Heart left ventricle (tissue), 16 donors: ENCODE measurements around the gene PALLD. TPM values are rescaled to one million over a fixed set of nuclear protein-coding genes. Genes with fewer than 3 reads are reported as not detected.

Experiments used
- ATAC-seq, 4 donors: fragments of 200-7000 bp; cut with Tn5 transposase; one replicate each; pipeline ENCODE4 v1.9.1; 2020 to 2022; ENCODE audit warnings: moderate library complexity in 4 of 4, mild to moderate bottlenecking in 3 of 4, moderate number of reproducible peaks in 1 of 4
- DNase-seq, 5 donors: peaks; one replicate each; pipeline ENCODE4 v3.0.0-alpha.2; 2020
- H3K27ac ChIP-seq, 12 donors: fragments of 200-600 bp; sonication (generic) in 4 of 12; one replicate each; pipeline versions ENCODE4 v1.5.0 to v1.8.0; 2016 to 2022; ENCODE audit warnings: mild to moderate bottlenecking in 2 of 12
- H3K27me3 ChIP-seq, 9 donors: fragments of 200-600 bp; sonication (generic) in 2 of 9; one replicate each; pipeline versions ENCODE4 v1.5.1 to v1.8.0; 2016 to 2022; ENCODE audit warnings: mild to moderate bottlenecking in 3 of 9
- H3K36me3 ChIP-seq, 9 donors: fragments of 200-600 bp; sonication (generic) in 2 of 9; one replicate each; pipeline versions ENCODE4 v1.5.0 to v1.8.0; 2018 to 2022; ENCODE audit warnings: mild to moderate bottlenecking in 2 of 9
- H3K4me1 ChIP-seq, 12 donors: fragments of 200-600 bp; sonication (generic) in 4 of 12; one replicate each; pipeline versions ENCODE4 v1.5.0 to v1.8.0; 2016 to 2022; ENCODE audit warnings: mild to moderate bottlenecking in 3 of 12
- H3K4me3 ChIP-seq, 12 donors: fragments of 200-600 bp; sonication (generic) in 4 of 12; one replicate each; pipeline versions ENCODE4 v1.5.0 to v1.8.0; 2017 to 2022; ENCODE audit warnings: mild to moderate bottlenecking in 9 of 12, moderate library complexity in 4 of 12
- H3K9me3 ChIP-seq, 12 donors: fragments of 200-600 bp; sonication (generic) in 4 of 12; one replicate each; pipeline versions ENCODE4 v1.5.0 to v1.8.0; 2016 to 2022; ENCODE audit warnings: mild to moderate bottlenecking in 1 of 12
- CTCF ChIP-seq, 12 donors: fragments of 200-600 bp; sonication (generic) in 4 of 12; IDR thresholded peaks; one replicate each; pipeline versions ENCODE4 v1.5.0 to v1.8.0; 2018 to 2022; ENCODE audit warnings: antibody characterized with exemption in 12 of 12, mild to moderate bottlenecking in 5 of 12
- POLR2A ChIP-seq, 2 donors: fragments of 450-650 bp; IDR thresholded peaks; one replicate each; pipeline ENCODE4 v1.6.1; 2017; ENCODE audit warnings: antibody characterized with exemption in 2 of 2, mild to moderate bottlenecking in 2 of 2, moderate library complexity in 2 of 2
- WGBS, 4 donors: extraction: QIAGEN DNeasy Blood & Tissue Kit in 2 of 4; methylation state at CpG; one replicate each; pipeline versions ENCODE4 v1.1.5 to v1.1.7; 2013 to 2018; 5-methylcytosine and 5-hydroxymethylcytosine counted together
- intact Hi-C, 10 donors: fragments of 100-400 bp; cut with DNase I; formaldehyde crosslinking; loops; one replicate each; pipeline versions ENCODE4 v1.11.1 to v1.14.2; 2022
- polyA plus RNA-seq, 2 donors: library from polyadenylated mRNA; stranded (reverse); fragments of 200-250 nt; gene quantifications; one replicate each; pipeline ENCODE4 v1.2.3, GENCODE V29; 2013
- total RNA-seq, 9 donors: library from RNA; depleted of rRNA in 2 of 9; stranded (reverse); fragments of >200 nt in 2 of 9; fragmentation: NEBNext Ultra II Directional in 3 of 9; extraction: Animal tissue kit (Norgen Biotek cat#: 25700) in 3 of 9; gene quantifications; one replicate each; pipeline versions ENCODE4 v1.1.0 to v1.2.4, GENCODE V29; 2016 to 2023
- donor health status: ischemic (EF 13 %, LVEDD 7.1; RV severe dilation, severe dysfunction).
- donor health status: healthy with polysubstance abuse.
- donor health status: DM: no; HTN: yes; CAD: no.
- donor health status: DM: no; HTN: no; CAD: no.
- donor health status: ischemic (EF 25% LVEDD 6.9; RV normal size, moderate dysfunction).
- donor health status: ischemic (EF 25% LVEDD 5.7; RV mildly dilated, moderate dysfunction).
- donor health status: healthy.
- donor health status: DM: yes; HTN: yes; CAD: no.
- donor health status: ischemic (EF 35%, LVEDD 5.7; RV mildly dilated, moderate dysfunction).
- donor health status: nonischemic (EF 11% LVEDD 7.7; RV severe dilation, severe dysfunction).
- donor health status: DM: yes; HTN: yes; CAD: no.
- donor health status: PGD.
- donor health status: ischemic (EF 29% LVEDD 5.4; RV normal size, mild dysfunction).
- donor health status: nonischemic (EF 23%, LVEDD 6.1; RV moderate dilation, normal function).

PALLD gene
- total and polyA plus RNA-seq, 11 donors = 193 to 1,428 (median 1,015) TPM

GRCh38 chr4:168577624-168578023, 80.8 kb downstream of the PALLD start:
- 44 to 53% (median 48%) methylated on average over 5 of the region's 5 CpGs for WGBS, 4 donors
- Histone ChIP-seq H3K27ac (peak overlapping the region in 3 of 12 donors; percentile 3 to 82 (median 39)), H3K36me3 (no peaks in the 10 kb centered on the region), H3K27me3 (no peaks in the 10 kb centered on the region), H3K9me3 (peaks cover 0 to 14% (median 0%) of the 10 kb centered on the region in 12 donors), H3K4me3 (peak overlapping the region in 1 of 12 donors; percentile 1), H3K4me1 (peaks cover 0 to 22% (median 6%) of the 10 kb centered on the region in 12 donors)
- peak in 2 of 5 donors; percentile 20 to 26 for DNase-seq
- ATAC-seq = peak; percentile 22 to 52 (median 48)
- no peak for TF ChIP-seq CTCF (IDR thresholded peaks at IDR 0.05)
- TF ChIP-seq POLR2A (IDR thresholded peaks at IDR 0.05) = no peak
- intact Hi-C loops = no loop called here

GRCh38 chr4:168580228-168580627, 83.4 kb downstream of the PALLD start:
- ATAC-seq (no peak), DNase-seq (no peak)
- peaks cover 0 to 14% (median 0%) of the 10 kb centered on the region in 12 donors for H3K9me3 ChIP-seq
- H3K4me1 ChIP-seq = peaks cover 0 to 17% (median 6%) of the 10 kb centered on the region in 12 donors
- no peak overlapping the region for H3K4me3 ChIP-seq
- H3K27ac ChIP-seq = no peak overlapping the region
- no peaks in the 10 kb centered on the region for H3K36me3 ChIP-seq
- WGBS, 4 donors = 91 to 97% (median 95%) methylated on average over 2 of the region's 2 CpGs
- no peak for TF ChIP-seq CTCF (IDR thresholded peaks at IDR 0.05)
- TF ChIP-seq POLR2A (IDR thresholded peaks at IDR 0.05) = no peak
- intact Hi-C loops = loop anchor here in 9 of 10 donors (5.0 to 10.0 kb wide), 7 partner anchors 105 to 342 kb away; no protein-coding TSS in a partner anchor
- no peaks in the 10 kb centered on the region for H3K27me3 ChIP-seq

DNA sequence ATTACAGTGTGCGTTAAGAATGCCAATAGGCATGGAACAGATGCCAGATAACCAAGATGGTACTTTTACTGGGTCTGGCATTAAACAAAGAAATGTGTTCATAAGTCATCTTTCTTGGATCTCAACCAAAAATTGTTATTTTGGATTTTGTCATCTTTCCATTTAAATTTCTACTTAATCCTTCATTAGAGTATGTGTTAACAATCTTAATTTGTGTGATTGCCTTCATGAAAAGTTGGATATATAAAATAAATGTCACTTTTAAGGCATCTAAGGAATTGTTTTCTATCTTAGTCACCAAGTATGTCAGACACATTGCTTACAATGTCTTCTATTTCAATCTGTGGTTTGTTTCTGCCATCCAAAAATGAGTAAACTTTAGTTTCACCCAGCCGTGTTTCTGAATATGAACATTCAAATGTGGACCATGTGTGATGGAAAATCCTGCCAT, 87.5 kb downstream of the PALLD start:
- no peak for DNase-seq
- no peaks in the 10 kb centered on the region for H3K36me3 ChIP-seq
- H3K27ac ChIP-seq = no peak overlapping the region
- peaks cover 0 to 44% (median 33%) of the 10 kb centered on the region in 12 donors for H3K4me1 ChIP-seq
- no peaks in the 10 kb centered on the region for H3K27me3 ChIP-seq
- H3K4me3 ChIP-seq = no peak overlapping the region
- no peak for ATAC-seq
- TF ChIP-seq POLR2A (IDR thresholded peaks at IDR 0.05) (no peak), CTCF (IDR thresholded peaks at IDR 0.05) (no peak)
- WGBS, 4 donors = 67 to 80% (median 77%) methylated on average over 2 of the region's 2 CpGs
- peaks cover 0 to 14% (median 0%) of the 10 kb centered on the region in 12 donors for H3K9me3 ChIP-seq
- intact Hi-C loops = loop anchor here in 9 of 10 donors (2.0 to 10.0 kb wide), 8 partner anchors 100 to 338 kb away; no protein-coding TSS in a partner anchor

DNA sequence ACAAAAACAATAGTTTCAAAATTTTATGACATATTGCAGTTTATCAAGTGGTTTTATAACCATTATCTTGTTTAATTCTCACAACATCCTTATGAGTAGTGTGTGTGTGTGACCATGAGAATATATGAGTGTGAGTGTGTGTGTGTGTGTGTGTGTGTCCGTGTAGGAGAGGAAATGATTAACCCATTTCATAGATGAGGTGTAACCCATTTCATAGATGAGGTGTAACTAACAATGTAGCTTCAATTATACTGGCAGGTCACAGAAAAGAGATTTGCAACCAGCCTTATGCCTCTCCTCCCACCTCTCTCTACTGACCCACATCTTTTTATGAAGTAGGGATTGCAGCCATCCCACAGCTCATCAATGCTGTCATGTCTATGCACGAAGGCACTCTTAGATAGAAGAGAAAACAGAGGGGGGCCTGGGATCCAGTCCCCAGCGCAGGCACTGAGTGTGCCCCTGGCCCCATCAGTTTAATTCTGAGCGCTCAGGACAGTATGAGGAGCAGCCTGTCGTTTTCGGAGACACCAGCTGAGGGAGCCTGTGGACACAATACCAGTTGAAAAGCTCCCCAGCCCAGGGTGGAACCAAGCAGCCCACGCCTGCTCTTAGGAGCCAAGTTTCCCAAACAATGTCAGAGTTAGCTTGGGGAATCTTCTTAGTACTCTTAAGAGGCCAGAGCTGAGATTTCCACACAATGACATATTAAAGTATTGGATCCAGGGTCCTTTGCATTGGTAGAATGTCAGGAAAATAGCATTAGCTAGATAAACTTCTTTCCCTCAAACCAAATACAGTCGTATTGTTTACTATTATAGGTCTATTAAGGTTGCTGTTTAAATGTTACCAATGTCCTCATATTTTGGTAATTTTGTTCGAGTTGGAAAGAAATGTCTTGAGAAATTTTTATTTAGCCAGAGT, 88.6 kb downstream of the PALLD start:
- peak; percentile 85 to 92 (median 87) for ATAC-seq
- peaks cover 0 to 49% (median 37%) of the 10 kb centered on the region in 12 donors for H3K4me1 ChIP-seq
- H3K27ac ChIP-seq = peak overlapping the region in 5 of 12 donors; percentile 16 to 64 (median 52)
- 17 to 27% (median 24%) methylated on average over 7 to 9 of the region's 9 CpGs for WGBS, 4 donors
- peaks cover 0 to 14% (median 0%) of the 10 kb centered on the region in 12 donors for H3K9me3 ChIP-seq
- no peak for TF ChIP-seq POLR2A (IDR thresholded peaks at IDR 0.05)
- peak; percentile 57 to 83 (median 78) for TF ChIP-seq CTCF (IDR thresholded peaks at IDR 0.05)
- H3K27me3 ChIP-seq = no peaks in the 10 kb centered on the region
- peak; percentile 80 to 88 (median 83) for DNase-seq
- H3K36me3 ChIP-seq = no peaks in the 10 kb centered on the region
- no peak overlapping the region for H3K4me3 ChIP-seq
- intact Hi-C loops = loop anchor here (2.0 to 10.0 kb wide), 12 partner anchors 45 to 335 kb away; no protein-coding TSS in a partner anchor
